Astrocyte (in vitro differentiated cells and primary cell): Measurements from ENCODE around the gene TCF7L2. TPM values are rescaled to one million over a fixed set of nuclear protein-coding genes. Genes with fewer than 3 reads are reported as not detected.

ENCODE experiments used
- DNase-seq: peaks from one replicate; pipeline ENCODE4 v3.0.0-alpha.2; 2010; ENCODE audit warnings: low read depth
- FAIRE-seq: peaks from 2 replicates; lab custom pipeline; 2011; peaks lifted over from hg19 to GRCh38; lab: Jason Lieb, UNC
- H2AFZ ChIP-seq: 2 replicates; pipeline ENCODE4 v1.6.0; 2012; ENCODE audit warnings: low read depth, low read length, inconsistent platforms
- H3K27ac ChIP-seq: 2 replicates; pipeline ENCODE4 v1.5.1; 2011; ENCODE audit warnings: low read depth, low read length, inconsistent platforms
- H3K27me3 ChIP-seq: 2 replicates; pipeline ENCODE4 v1.6.0; 2011; ENCODE audit warnings: low read length, inconsistent platforms; ENCODE audit not compliant: insufficient read depth
- H3K36me3 ChIP-seq: 2 replicates; pipeline ENCODE4 v1.5.1; 2011; ENCODE audit warnings: low read length, inconsistent platforms; ENCODE audit not compliant: insufficient read depth
- H3K4me1 ChIP-seq: 2 replicates; pipeline ENCODE4 v1.5.1; 2011; ENCODE audit warnings: low read length, inconsistent platforms; ENCODE audit not compliant: insufficient read depth
- H3K4me2 ChIP-seq: 2 replicates; pipeline ENCODE4 v1.6.0; 2012; ENCODE audit warnings: low read length, inconsistent platforms
- H3K4me3 ChIP-seq: 2 replicates; pipeline ENCODE4 v1.5.1; 2011; ENCODE audit warnings: low read depth, mild to moderate bottlenecking, low read length, inconsistent platforms; ENCODE audit not compliant: insufficient read depth
- H3K79me2 ChIP-seq: 2 replicates; pipeline ENCODE4 v1.6.0; 2012; ENCODE audit warnings: mild to moderate bottlenecking, low read length, inconsistent platforms; ENCODE audit not compliant: insufficient read depth
- H3K9ac ChIP-seq: 2 replicates; pipeline ENCODE4 v1.6.0; 2012; ENCODE audit warnings: mild to moderate bottlenecking, low read length, inconsistent platforms
- H3K9me3 ChIP-seq: 2 replicates; pipeline ENCODE4 v1.5.1; 2012; ENCODE audit warnings: low read depth, mild to moderate bottlenecking, low read length, inconsistent platforms; ENCODE audit not compliant: insufficient read depth
- H4K20me1 ChIP-seq: 2 replicates; pipeline ENCODE4 v1.6.0; 2012; ENCODE audit warnings: low read length, inconsistent platforms; ENCODE audit not compliant: insufficient read depth
- H3K27ac Mint-ChIP-seq: one replicate; pipeline ENCODE4 v1.8.0; 2021; ENCODE audit warnings: mild to moderate bottlenecking, mixed read lengths; ENCODE audit not compliant: unreplicated experiment
- H3K27me3 Mint-ChIP-seq: one replicate; pipeline ENCODE4 v1.8.0; 2021; ENCODE audit warnings: low read depth, mixed read lengths; ENCODE audit not compliant: unreplicated experiment
- H3K36me3 Mint-ChIP-seq: one replicate; pipeline ENCODE4 v1.8.0; 2021; ENCODE audit warnings: low read depth, mixed read lengths; ENCODE audit not compliant: unreplicated experiment
- H3K4me1 Mint-ChIP-seq: one replicate; pipeline ENCODE4 v1.8.0; 2021; ENCODE audit warnings: low read depth, mixed read lengths; ENCODE audit not compliant: unreplicated experiment
- H3K4me3 Mint-ChIP-seq: one replicate; pipeline ENCODE4 v1.8.0; 2021; ENCODE audit warnings: mild to moderate bottlenecking, moderate library complexity, mixed read lengths; ENCODE audit not compliant: unreplicated experiment
- H3K9me3 Mint-ChIP-seq: one replicate; pipeline ENCODE4 v1.8.0; 2021; ENCODE audit warnings: mild to moderate bottlenecking, mixed read lengths; ENCODE audit not compliant: unreplicated experiment
- EZH2 ChIP-seq: IDR thresholded peaks from 2 replicates; pipeline ENCODE4 v1.6.1; 2012; ENCODE audit warnings: mild to moderate bottlenecking, low read length, inconsistent platforms; ENCODE audit not compliant: insufficient read depth
- total RNA-seq: library from RNA; stranded (reverse); gene quantifications from 2 replicates; pipeline ENCODE4 v1.2.1, GENCODE V29; 2021
- TF ChIP-seq, protein P1 (sequence below): IDR thresholded peaks from 2 replicates; pipeline ENCODE4 v1.5.1; 2011; ENCODE audit warnings: low read depth, mild to moderate bottlenecking, inconsistent platforms, low read length, moderate library complexity; ENCODE audit not compliant: insufficient read depth

TCF7L2 gene
- total RNA-seq, 1 donor from 2014 or later: 52.4 TPM

DNA sequence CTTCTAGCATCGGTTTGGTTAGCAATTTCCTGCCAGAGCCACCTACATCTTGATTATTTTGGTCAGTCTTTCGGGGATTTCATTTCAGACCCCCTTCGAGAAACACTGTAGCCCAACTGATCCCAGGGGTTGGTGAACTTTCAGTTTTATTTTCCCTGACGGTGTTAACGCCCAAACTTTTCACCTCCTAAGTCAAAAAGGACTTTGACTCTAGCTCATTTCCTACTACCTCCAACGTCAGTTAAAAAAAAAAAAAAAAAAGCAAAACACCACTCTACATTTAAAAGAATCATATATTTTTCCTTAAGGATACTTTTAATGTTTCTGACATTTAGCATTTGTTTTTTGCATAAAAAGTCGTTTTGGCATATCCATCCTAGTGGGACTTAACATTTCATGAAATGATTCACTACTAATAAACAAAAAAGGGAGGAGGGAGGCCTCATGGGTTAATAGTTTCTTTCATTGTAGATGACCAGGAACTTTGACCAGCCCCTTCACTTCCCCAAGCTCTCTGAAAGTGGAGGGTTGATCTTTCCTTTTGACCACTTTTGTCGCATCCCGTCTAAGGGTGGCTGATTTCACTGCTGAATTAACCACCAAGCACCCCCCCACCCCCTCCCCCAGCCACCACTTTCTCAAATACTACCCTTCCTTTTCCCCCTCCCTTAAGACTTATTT, 764 bp upstream of the TCF7L2 start:
- peaks cover 31% of the 10 kb centered on the region for H3K79me2 ChIP-seq
- Mint-ChIP-seq H3K36me3 (peaks cover 10% of the 10 kb centered on the region), H3K27ac (peak overlapping the region; percentile 90), H3K27me3 (no peaks in the 10 kb centered on the region), H3K4me1 (peaks cover 6% of the 10 kb centered on the region), H3K9me3 (no peaks in the 10 kb centered on the region), H3K4me3 (peak overlapping the region; percentile 99)
- peak overlapping the region; percentile 92 for H3K4me2 ChIP-seq
- no peak for TF ChIP-seq EZH2
- TF ChIP-seq, protein P1, sequence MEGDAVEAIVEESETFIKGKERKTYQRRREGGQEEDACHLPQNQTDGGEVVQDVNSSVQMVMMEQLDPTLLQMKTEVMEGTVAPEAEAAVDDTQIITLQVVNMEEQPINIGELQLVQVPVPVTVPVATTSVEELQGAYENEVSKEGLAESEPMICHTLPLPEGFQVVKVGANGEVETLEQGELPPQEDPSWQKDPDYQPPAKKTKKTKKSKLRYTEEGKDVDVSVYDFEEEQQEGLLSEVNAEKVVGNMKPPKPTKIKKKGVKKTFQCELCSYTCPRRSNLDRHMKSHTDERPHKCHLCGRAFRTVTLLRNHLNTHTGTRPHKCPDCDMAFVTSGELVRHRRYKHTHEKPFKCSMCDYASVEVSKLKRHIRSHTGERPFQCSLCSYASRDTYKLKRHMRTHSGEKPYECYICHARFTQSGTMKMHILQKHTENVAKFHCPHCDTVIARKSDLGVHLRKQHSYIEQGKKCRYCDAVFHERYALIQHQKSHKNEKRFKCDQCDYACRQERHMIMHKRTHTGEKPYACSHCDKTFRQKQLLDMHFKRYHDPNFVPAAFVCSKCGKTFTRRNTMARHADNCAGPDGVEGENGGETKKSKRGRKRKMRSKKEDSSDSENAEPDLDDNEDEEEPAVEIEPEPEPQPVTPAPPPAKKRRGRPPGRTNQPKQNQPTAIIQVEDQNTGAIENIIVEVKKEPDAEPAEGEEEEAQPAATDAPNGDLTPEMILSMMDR: no peak
- H3K4me3 ChIP-seq: peak overlapping the region; percentile 31
- H3K9ac ChIP-seq: peak overlapping the region; percentile 66
- no peaks in the 10 kb centered on the region for H3K9me3 ChIP-seq
- no peaks in the 10 kb centered on the region for H3K27me3 ChIP-seq
- H3K36me3 ChIP-seq: no peaks in the 10 kb centered on the region
- DNase-seq (peak; percentile 12), FAIRE-seq (no peak)
- peaks cover 11% of the 10 kb centered on the region for H3K4me1 ChIP-seq
- peak overlapping the region; percentile 20 for H3K27ac ChIP-seq
- H2AFZ ChIP-seq: no peak overlapping the region
- no peaks in the 10 kb centered on the region for H4K20me1 ChIP-seq

DNA sequence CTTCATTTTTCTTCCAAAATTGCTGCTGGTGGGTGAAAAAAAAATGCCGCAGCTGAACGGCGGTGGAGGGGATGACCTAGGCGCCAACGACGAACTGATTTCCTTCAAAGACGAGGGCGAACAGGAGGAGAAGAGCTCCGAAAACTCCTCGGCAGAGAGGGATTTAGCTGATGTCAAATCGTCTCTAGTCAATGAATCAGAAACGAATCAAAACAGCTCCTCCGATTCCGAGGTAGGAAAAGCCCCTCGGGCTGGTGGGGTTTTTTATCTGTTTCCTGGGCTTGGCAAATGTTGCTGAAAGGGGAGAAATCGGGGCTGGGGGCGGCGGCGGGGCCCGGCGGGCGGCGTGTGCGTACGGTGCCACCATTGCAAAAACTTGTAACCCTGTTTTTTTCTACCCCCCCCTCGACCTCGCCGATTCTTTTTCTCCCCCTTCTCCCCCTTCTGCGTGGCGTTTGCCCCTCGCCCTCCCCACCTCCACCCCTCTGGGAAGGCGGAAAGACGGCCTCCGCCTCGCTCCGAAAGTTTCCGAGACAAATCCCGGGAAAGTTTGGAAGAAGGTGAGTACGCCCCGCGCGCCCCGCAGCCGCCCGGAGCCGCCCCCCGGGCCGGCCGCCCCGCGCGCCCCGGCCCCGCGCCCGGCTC, 789 bp downstream of the TCF7L2 start:
- H3K4me1 ChIP-seq: peaks cover 23% of the 10 kb centered on the region
- no peaks in the 10 kb centered on the region for H3K9me3 ChIP-seq
- H3K9me3 Mint-ChIP-seq: no peaks in the 10 kb centered on the region
- H3K27ac Mint-ChIP-seq: peak overlapping the region; percentile 97
- H3K9ac ChIP-seq: peak overlapping the region; percentile 97
- no peaks in the 10 kb centered on the region for H3K27me3 ChIP-seq
- peaks cover 47% of the 10 kb centered on the region for H3K79me2 ChIP-seq
- DNase-seq: peak; percentile 15
- H3K4me2 ChIP-seq: peak overlapping the region; percentile 92
- H3K4me1 Mint-ChIP-seq: peaks cover 10% of the 10 kb centered on the region
- no peaks in the 10 kb centered on the region for H3K27me3 Mint-ChIP-seq
- H3K4me3 ChIP-seq: peak overlapping the region; percentile 82
- peaks cover 4% of the 10 kb centered on the region for H4K20me1 ChIP-seq
- no peak for FAIRE-seq
- no peak overlapping the region for H2AFZ ChIP-seq
- peak overlapping the region; percentile 83 for H3K27ac ChIP-seq
- peaks cover 10% of the 10 kb centered on the region for H3K36me3 Mint-ChIP-seq
- TF ChIP-seq, protein P1: no peak
- TF ChIP-seq EZH2: no peak
- peak overlapping the region; percentile 99 for H3K4me3 Mint-ChIP-seq
- no peaks in the 10 kb centered on the region for H3K36me3 ChIP-seq
